DND-41 (cell line): ENCODE measurements around the gene FGF14.

Source experiments
- ATAC-seq: fragments of 200-7000 bp; cut with Tn5 transposase; 3 replicates; pipeline ENCODE4 v1.9.1; 2021; ENCODE audit warnings: low read depth; ENCODE audit not compliant: insufficient read depth
- DNase-seq: peaks from one replicate; pipeline ENCODE4 v3.0.0-alpha.2; 2020
- H2AFZ ChIP-seq: 2 replicates; pipeline ENCODE4 v1.6.0; 2012; ENCODE audit warnings: low read depth, low read length
- H3K27ac ChIP-seq: 2 replicates; pipeline ENCODE4 v1.5.1; 2012; ENCODE audit warnings: low read length, inconsistent platforms
- H3K27me3 ChIP-seq: fragments of 200-600 bp; sonication (generic); 2 replicates; pipeline ENCODE4 v1.6.0; 2012; ENCODE audit warnings: low read length, mild to moderate bottlenecking, inconsistent platforms; ENCODE audit not compliant: insufficient read depth, poor library complexity
- H3K36me3 ChIP-seq: 2 replicates; pipeline ENCODE4 v1.5.1; 2012; ENCODE audit warnings: low read length, inconsistent platforms; ENCODE audit not compliant: insufficient read depth
- H3K4me1 ChIP-seq: 2 replicates; pipeline ENCODE4 v1.5.1; 2012; ENCODE audit warnings: mild to moderate bottlenecking, low read length; ENCODE audit not compliant: insufficient read depth
- H3K4me2 ChIP-seq: 2 replicates; pipeline ENCODE4 v1.6.0; 2012; ENCODE audit warnings: mild to moderate bottlenecking, moderate library complexity, low read length, inconsistent platforms; ENCODE audit not compliant: insufficient read depth
- H3K4me3 ChIP-seq, 2 experiments: fragments of 200-600 bp in 1 of 2; shearing (Covaris generic) in 1 of 2; 2 replicates each; pipeline ENCODE4 v1.5.1; 2012 to 2016; ENCODE audit warnings: inconsistent platforms in 2 of 2, low read length in 2 of 2, mild to moderate bottlenecking in 2 of 2, low read depth in 1 of 2, moderate library complexity in 1 of 2
- H3K79me2 ChIP-seq: 2 replicates; pipeline ENCODE4 v1.6.0; 2012; ENCODE audit warnings: low read length, inconsistent platforms; ENCODE audit not compliant: insufficient read depth
- H3K9ac ChIP-seq: 2 replicates; pipeline ENCODE4 v1.6.0; 2012; ENCODE audit warnings: low read depth, mild to moderate bottlenecking, inconsistent platforms, low read length, moderate library complexity
- H3K9me3 ChIP-seq: 2 replicates; pipeline ENCODE4 v1.5.1; 2012; ENCODE audit warnings: low read length, moderate library complexity, mild to moderate bottlenecking, inconsistent platforms; ENCODE audit not compliant: insufficient read depth, severe bottlenecking
- H4K20me1 ChIP-seq: 2 replicates; pipeline ENCODE4 v1.6.0; 2012; ENCODE audit warnings: low read length; ENCODE audit not compliant: insufficient read depth
- CTCF ChIP-seq: IDR thresholded peaks from 2 replicates; pipeline ENCODE4 v1.5.1; 2012; ENCODE audit warnings: borderline replicate concordance, low read length, moderate library complexity, mild to moderate bottlenecking; ENCODE audit not compliant: poor library complexity, severe bottlenecking; ENCODE audit errors: extremely low read depth
- EZH2 ChIP-seq: IDR thresholded peaks from 3 replicates; pipeline ENCODE4 v1.6.1; 2012; ENCODE audit warnings: borderline replicate concordance, low read depth, mild to moderate bottlenecking, moderate library complexity, low read length, inconsistent platforms; ENCODE audit not compliant: severe bottlenecking

FGF14 gene

GRCh38 chr13:101989798-101990350, 412.0 kb downstream of the FGF14 start:
- Histone ChIP-seq H3K4me1 (no peaks in the 10 kb centered on the region), H4K20me1 (no peaks in the 10 kb centered on the region), H3K36me3 (no peaks in the 10 kb centered on the region), H3K4me2 (no peak overlapping the region), H3K27ac (no peak overlapping the region), H3K9ac (no peak overlapping the region), H3K4me3 (no peak overlapping the region), H3K27me3 (no peaks in the 10 kb centered on the region), H3K9me3 (no peaks in the 10 kb centered on the region), H2AFZ (no peak overlapping the region), H3K79me2 (no peaks in the 10 kb centered on the region)
- ATAC-seq (no peak), DNase-seq (no peak)
- TF ChIP-seq EZH2 (no peak), CTCF (no peak)

- ATAC-seq = no peak
Measured at GRCh38 chr13:101988140-101988539, 413.7 kb downstream of the FGF14 start.

GRCh38 chr13:101986316-101986715, 415.5 kb downstream of the FGF14 start:
- no peak for ATAC-seq
- no peak overlapping the region for H3K9ac ChIP-seq

More at GRCh38 chr13:101988140-101988539, 413.7 kb downstream of the FGF14 start:
- H3K9ac ChIP-seq = no peak overlapping the region
- no peaks in the 10 kb centered on the region for H4K20me1 ChIP-seq
- no peak overlapping the region for H3K4me3 ChIP-seq
- H3K27me3 ChIP-seq = no peaks in the 10 kb centered on the region
- no peaks in the 10 kb centered on the region for H3K79me2 ChIP-seq
- DNase-seq = no peak
- H3K27ac ChIP-seq = no peak overlapping the region
- no peaks in the 10 kb centered on the region for H3K9me3 ChIP-seq
- H3K4me1 ChIP-seq = no peaks in the 10 kb centered on the region
- no peak overlapping the region for H2AFZ ChIP-seq
- H3K4me2 ChIP-seq = no peak overlapping the region
- no peak for TF ChIP-seq EZH2
- no peak for TF ChIP-seq CTCF
- H3K36me3 ChIP-seq = no peaks in the 10 kb centered on the region

More at GRCh38 chr13:101986316-101986715, 415.5 kb downstream of the FGF14 start:
- no peak overlapping the region for H3K27ac ChIP-seq
- no peak overlapping the region for H2AFZ ChIP-seq
- no peak overlapping the region for H3K4me2 ChIP-seq
- TF ChIP-seq EZH2 (no peak), CTCF (no peak)
- no peaks in the 10 kb centered on the region for H3K79me2 ChIP-seq
- DNase-seq = no peak
- H3K9me3 ChIP-seq = no peaks in the 10 kb centered on the region
- no peaks in the 10 kb centered on the region for H4K20me1 ChIP-seq
- no peaks in the 10 kb centered on the region for H3K27me3 ChIP-seq
- no peaks in the 10 kb centered on the region for H3K4me1 ChIP-seq
- H3K36me3 ChIP-seq = no peaks in the 10 kb centered on the region
- H3K4me3 ChIP-seq = no peak overlapping the region
